Activated naive CD4-positive, alpha-beta T cell treated with anti-CD3 and anti-CD28 coated beads, Interleukin-2, amount 50 U/mL, for 16 hours (primary cell): Measurements from ENCODE around the gene CCNE1.

Source experiments
- DNase-seq: peaks from one replicate; pipeline ENCODE4 v3.0.0-alpha.2; 2020

Gene CCNE1

DNA sequence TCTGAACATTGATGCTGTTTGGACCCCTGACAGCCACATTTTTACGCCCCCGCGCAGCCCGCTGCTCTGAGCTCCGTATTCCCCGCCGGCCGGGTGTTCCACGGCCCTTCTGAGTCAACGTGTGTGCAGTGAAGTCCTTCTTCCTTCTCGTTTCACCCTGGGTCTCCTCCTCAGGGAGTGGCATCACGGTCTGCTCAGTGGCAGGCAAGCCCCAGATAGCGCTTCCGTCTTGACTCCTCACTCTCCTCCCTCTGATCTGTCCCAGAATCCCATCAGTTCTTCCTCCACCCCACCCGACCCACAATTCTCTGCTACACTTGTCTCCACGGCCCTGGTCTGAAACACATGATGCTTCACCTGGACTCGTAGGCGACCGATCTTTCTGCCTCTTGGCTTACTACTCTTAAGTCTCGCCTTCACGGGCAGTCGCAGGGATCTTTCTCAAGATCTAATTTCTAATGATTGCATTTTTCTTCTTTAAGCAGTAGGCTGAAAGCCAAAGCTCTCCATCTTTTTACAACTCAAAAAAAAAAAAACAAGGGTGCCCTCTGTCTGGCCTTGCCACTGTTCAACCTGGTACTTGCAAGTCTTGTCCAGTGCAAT is 33.9 kb downstream of the CCNE1 start:
- DNase-seq = peak; percentile 43

DNA sequence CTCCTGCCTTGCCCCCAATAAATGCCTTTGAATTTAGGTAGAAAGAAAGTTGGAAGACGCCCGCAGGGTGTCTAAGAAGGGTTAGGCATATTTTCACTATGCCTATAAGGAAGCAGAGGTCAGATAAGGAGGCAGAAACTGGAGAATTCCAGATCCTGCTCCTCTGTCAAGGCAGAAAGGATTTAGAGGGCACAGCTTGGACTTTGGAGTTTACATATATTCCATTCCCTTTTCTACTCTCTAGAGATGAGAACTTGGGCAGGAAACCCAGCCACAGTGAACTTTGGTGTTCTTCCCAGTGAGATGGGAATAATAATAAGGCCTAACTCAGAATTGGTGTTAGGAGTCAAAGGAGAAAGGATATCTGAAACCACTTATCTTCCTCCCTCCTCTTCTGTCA is 37.4 kb downstream of the CCNE1 start:
- no peak for DNase-seq

DNA sequence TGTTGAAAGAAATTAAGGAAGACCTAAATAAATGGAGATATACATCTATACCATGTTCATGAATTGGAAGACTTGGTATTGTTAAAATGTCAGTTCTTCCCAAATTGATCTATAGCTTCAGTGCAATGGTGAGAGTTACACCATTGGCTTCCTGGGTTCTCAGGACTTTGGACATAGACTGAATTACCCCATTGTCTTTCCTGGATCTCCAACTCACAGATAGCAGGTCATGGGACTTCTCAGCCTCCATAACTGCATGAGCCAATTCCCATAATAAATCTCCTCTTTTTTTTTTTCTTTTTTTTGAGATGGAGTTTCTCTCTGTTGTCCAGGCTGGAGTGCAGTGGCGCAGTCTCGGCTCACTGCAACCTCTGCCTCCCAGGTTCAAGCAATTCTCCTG is 38.7 kb downstream of the CCNE1 start:
- DNase-seq = no peak

DNA sequence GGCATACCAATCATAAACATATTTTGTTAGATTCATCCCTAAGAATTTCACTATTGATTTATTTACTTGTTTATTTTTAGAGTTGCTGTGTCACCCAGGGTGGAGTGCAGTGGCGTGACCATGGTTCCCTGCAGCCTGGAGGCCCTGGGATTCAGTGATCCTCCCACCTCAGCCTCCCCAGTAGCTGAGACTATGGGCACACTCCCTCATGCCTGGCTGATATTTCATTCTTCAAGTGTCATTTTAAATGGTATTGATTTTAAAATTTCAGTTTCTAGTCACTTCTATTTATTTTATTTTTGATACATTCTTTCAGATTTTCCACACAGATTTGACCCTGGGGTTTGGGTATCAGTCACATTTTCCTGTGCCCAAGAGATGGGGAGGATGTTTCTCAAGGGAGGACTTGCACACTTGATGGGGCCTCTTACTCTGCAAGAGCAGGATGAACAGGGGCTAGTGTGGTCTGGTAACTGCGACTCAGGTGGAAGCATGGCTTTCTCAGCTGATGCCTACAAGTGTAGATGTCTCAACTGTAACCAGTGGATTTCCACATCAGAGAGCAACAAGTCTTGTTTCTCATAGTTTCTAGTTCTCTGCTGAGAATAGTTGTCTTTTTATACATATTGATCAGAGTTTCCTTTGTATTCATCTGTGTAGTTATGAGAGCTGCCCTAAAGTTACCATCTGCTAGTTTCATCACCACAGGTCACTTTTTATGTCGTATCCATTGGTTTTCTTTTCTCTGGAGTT is 40.2 kb downstream of the CCNE1 start:
- no peak for DNase-seq

DNA sequence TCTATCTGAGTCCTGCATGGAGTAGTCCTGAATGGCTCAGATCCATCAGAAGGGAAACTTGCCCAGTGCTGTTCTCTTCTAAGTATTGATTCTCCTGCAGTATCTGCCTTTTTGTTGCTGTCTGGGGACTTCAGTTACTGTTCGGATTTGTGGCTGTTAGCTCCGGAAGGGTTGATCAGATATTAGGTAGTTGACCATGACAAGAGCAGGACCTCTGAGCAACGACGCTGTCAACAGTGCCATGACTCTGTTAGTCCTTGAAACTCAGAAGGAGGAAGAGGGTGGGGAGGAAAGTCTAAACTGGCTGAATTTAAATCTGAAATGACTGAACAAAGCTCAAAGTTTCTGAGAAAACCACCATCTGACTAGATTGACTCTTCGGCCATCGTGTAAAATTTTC is 42.2 kb downstream of the CCNE1 start:
- no peak for DNase-seq

DNA sequence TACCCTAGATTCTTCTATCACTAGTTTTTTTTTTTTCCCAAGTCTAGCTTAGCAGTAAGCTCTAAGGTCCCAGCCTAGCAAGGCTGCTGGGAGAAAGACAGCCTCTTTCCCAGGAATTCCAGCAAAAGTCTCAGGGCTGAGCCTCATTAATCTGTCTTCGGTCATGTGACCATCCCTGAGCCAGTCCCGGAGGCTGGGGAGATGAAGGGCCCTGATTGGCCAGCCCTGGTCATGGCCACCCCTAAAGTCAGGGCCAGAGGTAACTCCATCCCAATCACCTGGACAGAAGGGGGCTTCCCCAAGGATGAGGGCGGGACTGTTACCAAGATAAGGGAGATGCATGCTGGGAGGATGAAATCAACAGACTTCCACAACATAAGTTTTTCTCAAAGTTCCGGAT is 43.3 kb downstream of the CCNE1 start:
- DNase-seq = no peak

DNA sequence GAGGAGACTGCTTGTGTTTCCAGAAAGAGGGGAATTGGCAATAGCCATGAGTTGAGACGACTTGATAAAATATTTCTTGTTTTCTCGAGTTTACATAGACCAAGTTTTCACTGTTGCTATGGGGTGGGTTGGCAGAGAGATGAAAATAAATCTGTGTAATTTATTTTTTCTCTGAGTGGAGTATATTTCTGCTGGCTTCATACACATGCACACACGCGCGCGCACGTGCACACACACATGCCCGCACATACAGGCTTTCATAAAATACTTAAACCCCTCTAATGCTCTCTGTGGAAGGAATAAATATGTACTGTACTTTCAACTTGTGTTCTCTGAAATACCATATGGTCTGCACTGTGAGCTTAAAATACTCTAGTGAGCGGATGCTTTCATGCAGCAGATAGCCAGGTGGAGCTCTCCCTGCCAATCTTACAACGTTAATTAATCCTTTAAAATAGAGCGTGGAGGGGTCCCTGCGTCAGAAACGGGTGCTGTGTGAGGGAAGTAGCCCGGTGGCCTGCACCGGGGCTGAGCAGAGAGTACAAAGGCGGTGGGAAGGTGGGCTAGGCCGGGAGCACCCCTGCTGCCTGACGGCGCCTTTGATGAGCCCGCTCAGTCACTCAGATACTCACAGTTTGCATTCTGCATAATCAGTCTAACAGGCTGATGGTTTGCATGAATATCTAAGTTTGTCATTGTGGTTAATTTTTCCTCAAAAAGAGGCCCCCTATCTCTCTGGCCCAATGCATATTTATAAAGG is 44.1 kb downstream of the CCNE1 start:
- DNase-seq = no peak

DNA sequence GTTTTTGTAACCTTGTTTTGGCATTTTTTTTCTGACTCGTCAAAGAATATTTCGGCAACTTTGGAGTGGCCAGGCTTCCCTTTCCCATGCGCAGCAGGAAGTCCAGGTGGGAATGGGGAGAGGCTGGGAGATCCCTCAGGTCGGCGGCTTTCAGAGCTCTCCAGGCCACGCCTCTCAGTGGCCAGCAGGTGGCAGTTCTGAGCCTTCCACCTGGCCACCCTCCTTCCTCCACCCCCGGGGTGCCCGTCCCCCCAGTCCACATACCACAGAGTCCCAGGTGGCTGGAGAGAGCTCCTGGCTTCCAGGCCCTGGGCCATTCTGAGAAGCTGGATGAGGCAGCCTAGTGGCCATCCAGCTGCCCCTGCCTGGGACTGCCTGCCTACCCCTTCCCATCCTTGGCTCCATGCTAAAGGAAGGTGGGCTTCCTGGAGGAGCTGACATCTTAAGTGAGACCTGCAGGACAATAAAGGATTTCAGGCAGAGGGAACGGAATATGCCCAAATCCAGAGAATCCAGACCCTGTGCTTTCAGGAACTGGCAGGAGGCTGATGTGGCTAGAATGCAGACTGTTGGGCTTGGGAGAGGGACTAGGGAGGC is 46.3 kb downstream of the CCNE1 start:
- peak; percentile 41 for DNase-seq

DNA sequence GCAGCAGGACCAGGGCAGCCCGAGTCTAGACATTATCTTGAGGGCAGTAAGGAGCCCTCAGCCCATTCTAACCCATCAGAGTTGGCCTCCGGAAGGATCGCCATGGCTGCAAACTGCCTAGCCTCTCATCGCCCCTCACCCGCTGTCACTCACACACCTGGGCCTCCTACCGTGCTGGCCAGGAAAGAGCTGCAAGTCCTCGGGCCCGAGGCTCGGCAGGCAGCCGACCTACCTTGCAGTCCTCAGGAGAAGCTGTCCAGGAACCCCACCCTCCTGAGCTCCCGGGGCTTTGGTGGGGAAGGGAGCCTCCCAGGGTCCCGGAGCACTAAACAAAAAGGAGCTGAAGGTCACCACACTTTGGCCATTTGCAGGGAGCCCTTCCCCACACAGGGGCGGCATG is 46.8 kb downstream of the CCNE1 start:
- DNase-seq = no peak

DNA sequence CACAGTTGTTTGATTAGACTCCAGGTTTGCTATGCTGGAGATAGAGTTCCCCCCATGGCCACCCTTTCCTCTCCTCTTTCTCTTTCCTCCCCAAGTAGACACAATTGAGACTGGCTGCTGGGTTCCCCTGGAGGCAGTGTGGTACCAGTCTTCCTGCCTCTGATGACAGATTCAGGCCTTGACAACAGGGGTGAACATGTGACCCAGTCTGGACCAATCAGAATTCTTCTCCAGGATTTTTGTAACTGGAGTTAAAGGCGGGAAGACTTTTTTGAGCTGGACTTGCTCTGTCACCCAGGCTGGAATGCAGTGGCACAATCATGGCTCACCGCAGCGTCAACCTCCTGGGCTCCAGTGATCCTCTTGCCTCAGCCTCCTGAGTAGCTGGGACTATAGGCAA is 48.7 kb downstream of the CCNE1 start:
- DNase-seq = no peak

DNA sequence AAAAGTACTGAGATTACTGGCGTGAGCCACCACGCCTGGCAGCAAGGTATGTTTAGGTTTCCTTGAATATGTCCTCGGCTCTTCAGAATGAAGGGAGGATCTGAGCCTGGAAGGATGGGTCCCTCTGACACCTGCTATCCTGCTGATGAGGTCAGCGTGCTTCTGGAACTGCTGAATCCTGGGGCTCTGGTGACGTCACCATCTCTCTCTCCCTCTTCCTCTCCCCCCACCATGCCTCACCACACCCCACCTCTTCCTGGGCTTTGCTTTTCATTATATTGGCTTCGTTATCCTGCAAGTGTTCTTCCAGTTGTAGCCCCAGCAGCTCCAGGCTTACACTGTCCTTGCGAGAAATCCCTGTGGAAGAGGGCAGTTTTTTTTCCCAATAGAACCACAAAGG is 49.8 kb downstream of the CCNE1 start:
- no peak for DNase-seq

DNA sequence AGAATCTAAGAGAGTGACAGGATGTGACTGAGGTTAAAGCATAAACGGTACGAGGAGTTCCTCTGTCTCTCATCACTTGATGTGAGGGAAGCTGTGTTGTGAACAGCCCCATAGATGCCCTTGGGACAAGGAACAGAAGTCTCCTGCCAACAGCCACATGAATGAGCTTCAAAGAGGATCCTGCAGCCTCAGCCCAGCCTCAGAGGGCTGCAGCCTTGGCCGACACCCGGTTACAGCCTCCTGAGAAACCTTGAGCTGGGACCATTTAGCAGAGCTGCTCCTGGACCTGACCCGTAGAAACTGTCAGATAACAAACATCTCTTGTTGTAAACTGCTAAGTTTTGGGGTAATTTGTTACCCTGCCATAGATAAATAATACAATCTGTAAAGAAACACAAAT is 54.2 kb downstream of the CCNE1 start:
- DNase-seq = no peak

DNA sequence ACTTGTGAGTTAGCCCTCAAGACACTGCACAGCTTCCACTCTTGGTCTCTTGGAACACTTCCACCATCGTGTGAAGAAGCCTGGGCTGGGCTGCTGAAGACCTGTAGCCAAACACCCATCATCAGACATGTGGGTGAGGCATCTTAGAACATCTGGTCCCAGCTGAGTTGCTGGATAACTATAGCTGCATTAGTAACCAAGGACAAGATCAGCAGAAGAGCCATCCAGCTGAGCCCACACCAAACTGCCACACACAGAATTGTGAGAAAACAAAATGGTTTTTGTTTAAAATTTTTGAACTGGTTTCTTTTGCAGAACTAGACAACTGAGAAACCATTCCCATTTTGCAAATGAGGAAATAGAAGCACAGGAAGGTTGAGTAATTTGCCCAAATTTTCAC is 56.2 kb downstream of the CCNE1 start:
- DNase-seq = no peak

DNA sequence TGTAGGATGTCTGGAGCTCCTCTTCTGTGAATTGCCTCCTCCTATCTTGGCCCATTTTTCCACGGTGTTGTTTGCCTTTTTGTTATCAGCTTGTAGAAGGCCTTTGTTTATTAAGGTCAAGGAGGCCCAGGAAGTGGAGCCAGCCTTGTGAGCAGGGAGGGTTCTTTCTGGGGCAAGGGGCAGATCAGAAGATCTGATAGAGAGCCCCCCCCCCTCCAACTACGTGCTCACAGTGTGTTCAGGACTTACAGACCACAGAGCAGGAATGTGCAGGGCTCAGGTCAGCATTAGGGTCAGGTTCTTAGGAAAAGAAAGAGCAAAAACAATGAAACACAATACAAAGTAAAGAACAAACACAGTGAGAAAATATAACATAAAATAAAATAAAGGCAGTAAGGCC is 59.4 kb downstream of the CCNE1 start:
- DNase-seq = no peak

DNA sequence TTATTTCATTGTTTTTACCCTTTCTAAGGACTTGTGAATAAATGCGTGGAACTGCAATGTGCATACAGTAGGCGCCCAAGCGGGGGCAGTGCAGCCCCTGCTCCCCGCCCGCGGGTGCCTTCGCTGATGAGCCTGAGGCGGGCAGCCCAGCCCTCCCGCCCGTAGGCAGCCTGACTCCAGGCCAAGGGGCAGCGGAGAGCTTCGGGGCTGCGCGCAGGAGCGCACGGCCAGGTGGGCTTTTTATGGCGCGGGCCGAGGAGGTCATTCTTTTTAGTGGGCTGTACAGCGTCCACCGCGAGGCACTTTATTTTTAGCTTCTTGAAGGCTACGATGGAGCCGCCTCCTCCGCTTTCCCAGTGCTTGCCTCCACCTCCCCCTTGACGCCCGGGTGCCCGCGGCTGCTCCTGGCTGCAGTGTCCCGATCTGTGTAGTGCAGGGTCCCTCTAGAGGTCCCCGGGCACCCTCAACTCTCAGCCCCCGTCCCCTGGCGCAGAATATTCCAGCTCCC is 60.5 kb downstream of the CCNE1 start:
- peak; percentile 27 for DNase-seq

DNA sequence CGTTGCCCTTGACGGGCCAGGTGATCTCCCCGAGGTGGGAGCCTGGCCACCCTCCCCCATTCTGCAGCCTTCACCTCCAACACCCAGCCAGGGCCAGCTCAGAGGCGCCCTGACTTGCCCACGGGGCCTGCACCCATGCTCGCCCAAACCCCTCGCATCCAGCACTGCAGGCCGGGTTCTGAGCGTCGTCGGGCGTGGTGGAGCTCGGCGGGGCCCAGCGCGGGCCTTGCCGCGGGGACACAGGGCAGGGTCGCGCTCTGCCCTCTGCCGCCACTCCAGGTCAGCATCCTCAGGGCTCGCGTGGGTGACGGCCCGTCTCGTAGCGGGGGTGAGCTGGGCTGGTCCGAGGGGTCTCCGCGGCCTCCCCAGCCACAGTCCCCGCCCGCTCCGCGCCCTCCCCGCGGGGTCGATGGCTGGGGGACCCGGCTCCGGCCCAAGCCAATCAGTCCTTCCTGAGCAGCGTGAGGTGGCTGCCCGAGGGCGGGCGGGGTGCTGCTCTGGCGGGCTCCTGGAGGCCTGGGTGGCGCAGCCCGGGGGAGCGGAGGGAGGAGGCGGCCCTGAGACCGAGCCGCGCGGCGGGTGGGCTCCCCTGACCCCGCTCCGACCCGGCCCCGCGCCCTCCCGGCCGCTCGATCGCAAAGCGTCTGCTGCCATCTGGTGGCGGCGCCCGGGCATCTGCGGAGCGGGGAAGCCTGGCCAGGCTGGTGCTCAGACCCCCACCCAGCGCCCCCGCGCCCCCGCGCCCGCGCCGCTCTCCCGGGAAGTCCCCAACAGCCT is 61.4 kb downstream of the CCNE1 start:
- peak; percentile 74 for DNase-seq
